ENCODE data around the gene NELL1.

DNA sequence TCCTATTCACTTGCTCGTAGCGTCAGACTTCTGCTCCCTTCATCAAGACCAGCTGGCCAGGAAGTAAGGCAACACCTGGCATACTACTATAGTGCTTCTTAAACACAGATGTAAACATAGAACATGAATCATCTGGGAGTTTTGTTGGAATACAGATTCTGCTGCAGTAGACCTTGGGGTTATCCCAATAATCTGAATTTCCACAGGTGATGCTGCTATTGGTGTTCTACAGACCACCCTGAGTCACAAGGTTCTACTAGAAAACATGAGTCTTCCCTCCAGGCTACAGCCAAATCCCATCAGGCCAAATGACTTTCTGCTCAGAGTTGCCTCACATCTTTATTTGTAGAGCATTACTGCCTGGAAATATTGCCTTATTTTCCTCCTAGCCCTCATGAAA is 175.2 kb downstream of the NELL1 start:
- TF ChIP-seq TAF1 (IDR thresholded peaks at IDR 0.05; ENCODE audit: borderline replicate concordance, low read depth, low read length), result no peak
- no peak for TF ChIP-seq YY1 (IDR thresholded peaks at IDR 0.05; ENCODE audit: low read depth)
- no peak for TF ChIP-seq SIN3A (IDR thresholded peaks at IDR 0.05; ENCODE audit: borderline replicate concordance, low read depth, low read length)
- TF ChIP-seq CHD2 (IDR thresholded peaks at IDR 0.05; ENCODE audit: low read length, partially characterized antibody), result no peak
- no peak for TF ChIP-seq EZH2phosphoT487 (IDR thresholded peaks at IDR 0.05; ENCODE audit: borderline replicate concordance, low read depth)
- TF ChIP-seq, protein P1, sequence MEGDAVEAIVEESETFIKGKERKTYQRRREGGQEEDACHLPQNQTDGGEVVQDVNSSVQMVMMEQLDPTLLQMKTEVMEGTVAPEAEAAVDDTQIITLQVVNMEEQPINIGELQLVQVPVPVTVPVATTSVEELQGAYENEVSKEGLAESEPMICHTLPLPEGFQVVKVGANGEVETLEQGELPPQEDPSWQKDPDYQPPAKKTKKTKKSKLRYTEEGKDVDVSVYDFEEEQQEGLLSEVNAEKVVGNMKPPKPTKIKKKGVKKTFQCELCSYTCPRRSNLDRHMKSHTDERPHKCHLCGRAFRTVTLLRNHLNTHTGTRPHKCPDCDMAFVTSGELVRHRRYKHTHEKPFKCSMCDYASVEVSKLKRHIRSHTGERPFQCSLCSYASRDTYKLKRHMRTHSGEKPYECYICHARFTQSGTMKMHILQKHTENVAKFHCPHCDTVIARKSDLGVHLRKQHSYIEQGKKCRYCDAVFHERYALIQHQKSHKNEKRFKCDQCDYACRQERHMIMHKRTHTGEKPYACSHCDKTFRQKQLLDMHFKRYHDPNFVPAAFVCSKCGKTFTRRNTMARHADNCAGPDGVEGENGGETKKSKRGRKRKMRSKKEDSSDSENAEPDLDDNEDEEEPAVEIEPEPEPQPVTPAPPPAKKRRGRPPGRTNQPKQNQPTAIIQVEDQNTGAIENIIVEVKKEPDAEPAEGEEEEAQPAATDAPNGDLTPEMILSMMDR (IDR thresholded peaks at IDR 0.05), result no peak
- TF ChIP-seq, protein P2, sequence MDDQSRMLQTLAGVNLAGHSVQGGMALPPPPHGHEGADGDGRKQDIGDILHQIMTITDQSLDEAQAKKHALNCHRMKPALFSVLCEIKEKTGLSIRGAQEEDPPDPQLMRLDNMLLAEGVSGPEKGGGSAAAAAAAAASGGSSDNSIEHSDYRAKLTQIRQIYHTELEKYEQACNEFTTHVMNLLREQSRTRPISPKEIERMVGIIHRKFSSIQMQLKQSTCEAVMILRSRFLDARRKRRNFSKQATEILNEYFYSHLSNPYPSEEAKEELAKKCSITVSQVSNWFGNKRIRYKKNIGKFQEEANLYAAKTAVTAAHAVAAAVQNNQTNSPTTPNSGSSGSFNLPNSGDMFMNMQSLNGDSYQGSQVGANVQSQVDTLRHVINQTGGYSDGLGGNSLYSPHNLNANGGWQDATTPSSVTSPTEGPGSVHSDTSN (IDR thresholded peaks at IDR 0.05), result no peak
